WTC11 (cell line): ENCODE measurements around the gene RTN4.

ENCODE experiments used
- CREB1 ChIP-seq: sonication (generic); formaldehyde crosslinking; IDR thresholded peaks from 2 replicates; pipeline ENCODE4 v1.8.0; 2023; ENCODE audit warnings: mild to moderate bottlenecking, missing genetic modification reagents
- CTCF ChIP-seq: fragments of 200-600 bp; IDR thresholded peaks from 2 replicates; pipeline ENCODE4 v1.8.0; 2022; ENCODE audit warnings: antibody characterized with exemption
- EMX1 ChIP-seq: fragments of 250-450 bp; sonication (Bioruptor Pico); IDR thresholded peaks from 2 replicates; pipeline ENCODE4 v1.8.0; 2021; ENCODE audit warnings: mild to moderate bottlenecking
- FOXK1 ChIP-seq: sonication (generic); formaldehyde crosslinking; IDR thresholded peaks from 2 replicates; pipeline ENCODE4 v1.8.0; 2022; ENCODE audit warnings: mild to moderate bottlenecking, moderate library complexity, missing genetic modification reagents
- KAT7 ChIP-seq: sonication (generic); formaldehyde crosslinking; IDR thresholded peaks from 2 replicates; pipeline ENCODE4 v1.8.1; 2023; ENCODE audit warnings: missing genetic modification reagents, mild to moderate bottlenecking, borderline replicate concordance
- MLX ChIP-seq: sonication (generic); formaldehyde crosslinking; IDR thresholded peaks from 2 replicates; pipeline ENCODE4 v1.8.1; 2023; ENCODE audit warnings: mild to moderate bottlenecking, missing genetic modification reagents, moderate library complexity
- TCF7 ChIP-seq: sonication (generic); formaldehyde crosslinking; IDR thresholded peaks from 2 replicates; pipeline ENCODE4 v1.8.0; 2022; ENCODE audit warnings: mild to moderate bottlenecking, low read depth, missing genetic modification reagents, moderate library complexity

GRCh38 chr2:55076721-55077120 lies 26.5 kb upstream of the RTN4 start:
- TF ChIP-seq CREB1: no peak
- TF ChIP-seq TCF7: no peak
- TF ChIP-seq MLX (CRISPR knock-in tag): no peak
- TF ChIP-seq FOXK1: no peak
- TF ChIP-seq EMX1: no peak
- TF ChIP-seq KAT7 (CRISPR knock-in tag): no peak
- no peak for TF ChIP-seq CTCF
